HG02623 (cell line): ENCODE measurements around the gene TGFB3.
"Not testable (repeated sequence)": the region's sequence is repeated elsewhere in the genome, so short reads cannot be mapped to it uniquely, and the experiment has no call there.

Experiments
- ATAC-seq: cut with Tn5 transposase; IDR thresholded peaks from one replicate; pipeline ENCODE4 v1.9.1; 2021; ENCODE audit warnings: moderate library complexity; ENCODE audit not compliant: unreplicated experiment

The TGFB3 gene

GRCh38 chr14:75961662-75962061 is 20.1 kb downstream of the TGFB3 start:
- ATAC-seq = no peak

GRCh38 chr14:75960231-75960630 is 21.6 kb downstream of the TGFB3 start:
- no peak for ATAC-seq

GRCh38 chr14:75959031-75959430 is 22.8 kb downstream of the TGFB3 start:
- no peak for ATAC-seq

GRCh38 chr14:75952489-75952888 is 29.3 kb downstream of the TGFB3 start:
- no peak for ATAC-seq

GRCh38 chr14:75946785-75947184 is 35.0 kb downstream of the TGFB3 start:
- ATAC-seq = no peak

- ATAC-seq = no peak
These were observed 37.1 kb downstream of the TGFB3 start for GRCh38 chr14:75944607-75945241.

GRCh38 chr14:75941030-75941429 is 40.8 kb downstream of the TGFB3 start:
- no peak for ATAC-seq

- ATAC-seq = no peak
These were observed 42.6 kb downstream of the TGFB3 start for GRCh38 chr14:75939200-75939599.

- ATAC-seq = no peak
These were observed 46.7 kb downstream of the TGFB3 start for GRCh38 chr14:75934998-75935628.

GRCh38 chr14:75933712-75934296 is 48.0 kb downstream of the TGFB3 start:
- ATAC-seq = no peak

GRCh38 chr14:75928690-75929181 is 53.1 kb downstream of the TGFB3 start:
- ATAC-seq = no peak

- no peak for ATAC-seq
These were observed 54.2 kb downstream of the TGFB3 start for GRCh38 chr14:75927564-75928087.

GRCh38 chr14:75926431-75927115 is 55.2 kb downstream of the TGFB3 start:
- ATAC-seq = no peak

GRCh38 chr14:75925141-75925840 is 56.5 kb downstream of the TGFB3 start:
- ATAC-seq = not testable (repeated sequence)

- not testable (repeated sequence) for ATAC-seq
These were observed 61.4 kb downstream of the TGFB3 start for GRCh38 chr14:75920421-75920820.

- no peak for ATAC-seq
These were observed 63.9 kb downstream of the TGFB3 start for GRCh38 chr14:75917946-75918335.

GRCh38 chr14:75917322-75917945 is 64.4 kb downstream of the TGFB3 start:
- ATAC-seq = no peak

GRCh38 chr14:75915045-75915444 is 66.8 kb downstream of the TGFB3 start:
- no peak for ATAC-seq

- no peak for ATAC-seq
These were observed 68.6 kb downstream of the TGFB3 start for GRCh38 chr14:75913183-75913582.

GRCh38 chr14:75911883-75912282 is 69.9 kb downstream of the TGFB3 start:
- no peak for ATAC-seq
